ENCODE results near the gene BMP8B. TPM values are rescaled to one million over a fixed set of nuclear protein-coding genes. Genes with fewer than 3 reads are reported as not detected.

Gene BMP8B
- total RNA-seq = 1.2 and 1.4 TPM in 2 replicates
- long read RNA-seq, partial matches to known transcripts = 0 of 1 reads
- long read RNA-seq, other reads (novel, unspliced or antisense) = 1 of 1 reads

- no peak for DNase-seq (ENCODE audit: low read depth, low spot score)
- H3K27ac Mint-ChIP-seq (ENCODE audit: unreplicated experiment) = no peak within 1 kb of the TSS
Measured at GRCh38 chr1:39788758-39789570, at the start of gene BMP8B. Gene BMP8B (minus strand): TSS chr1:39788865. CDS start chr1:39788485, 380 bp downstream.

GRCh38 chr1:39836595-39837110, 48.0 kb upstream of the BMP8B start:
- H3K36me3 Mint-ChIP-seq (ENCODE audit: low read depth) = peaks cover 11% of the 10 kb centered on the region
- H3K9me3 Mint-ChIP-seq = no peaks in the 10 kb centered on the region
- TF ChIP-seq, protein P1, sequence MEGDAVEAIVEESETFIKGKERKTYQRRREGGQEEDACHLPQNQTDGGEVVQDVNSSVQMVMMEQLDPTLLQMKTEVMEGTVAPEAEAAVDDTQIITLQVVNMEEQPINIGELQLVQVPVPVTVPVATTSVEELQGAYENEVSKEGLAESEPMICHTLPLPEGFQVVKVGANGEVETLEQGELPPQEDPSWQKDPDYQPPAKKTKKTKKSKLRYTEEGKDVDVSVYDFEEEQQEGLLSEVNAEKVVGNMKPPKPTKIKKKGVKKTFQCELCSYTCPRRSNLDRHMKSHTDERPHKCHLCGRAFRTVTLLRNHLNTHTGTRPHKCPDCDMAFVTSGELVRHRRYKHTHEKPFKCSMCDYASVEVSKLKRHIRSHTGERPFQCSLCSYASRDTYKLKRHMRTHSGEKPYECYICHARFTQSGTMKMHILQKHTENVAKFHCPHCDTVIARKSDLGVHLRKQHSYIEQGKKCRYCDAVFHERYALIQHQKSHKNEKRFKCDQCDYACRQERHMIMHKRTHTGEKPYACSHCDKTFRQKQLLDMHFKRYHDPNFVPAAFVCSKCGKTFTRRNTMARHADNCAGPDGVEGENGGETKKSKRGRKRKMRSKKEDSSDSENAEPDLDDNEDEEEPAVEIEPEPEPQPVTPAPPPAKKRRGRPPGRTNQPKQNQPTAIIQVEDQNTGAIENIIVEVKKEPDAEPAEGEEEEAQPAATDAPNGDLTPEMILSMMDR (conservative IDR thresholded peaks at IDR 0.05) = no peak
- H3K27me3 Mint-ChIP-seq (ENCODE audit: low read depth) = no peaks in the 10 kb centered on the region
- no peak for DNase-seq (ENCODE audit: low read depth, low spot score)
- peaks cover 7% of the 10 kb centered on the region for H3K4me1 Mint-ChIP-seq
- no peak overlapping the region for H3K27ac Mint-ChIP-seq (ENCODE audit: unreplicated experiment)
- H3K4me3 Mint-ChIP-seq = no peak overlapping the region

More at GRCh38 chr1:39788758-39789570, at the start of gene BMP8B:
- Mint-ChIP-seq H3K4me1 (peaks cover 24% of the 10 kb centered on the region), H3K9me3 (no peaks in the 10 kb centered on the region), H3K4me3 (peak within 1 kb of the TSS; percentile 77), H3K27me3 (ENCODE audit: low read depth) (peaks cover 71% of the 10 kb centered on the region), H3K36me3 (ENCODE audit: low read depth) (no peaks in the 10 kb centered on the region)
- TF ChIP-seq, protein P1 (conservative IDR thresholded peaks at IDR 0.05) = no peak

GRCh38 chr1:39835935-39836594, 47.4 kb upstream of the BMP8B start:
- TF ChIP-seq, protein P1 (conservative IDR thresholded peaks at IDR 0.05) = no peak
- Mint-ChIP-seq H3K27me3 (ENCODE audit: low read depth) (no peaks in the 10 kb centered on the region), H3K4me3 (no peak overlapping the region), H3K9me3 (no peaks in the 10 kb centered on the region), H3K27ac (ENCODE audit: unreplicated experiment) (no peak overlapping the region), H3K4me1 (peaks cover 6% of the 10 kb centered on the region), H3K36me3 (ENCODE audit: low read depth) (peaks cover 5% of the 10 kb centered on the region)
- DNase-seq (ENCODE audit: low read depth, low spot score) = no peak

DNA sequence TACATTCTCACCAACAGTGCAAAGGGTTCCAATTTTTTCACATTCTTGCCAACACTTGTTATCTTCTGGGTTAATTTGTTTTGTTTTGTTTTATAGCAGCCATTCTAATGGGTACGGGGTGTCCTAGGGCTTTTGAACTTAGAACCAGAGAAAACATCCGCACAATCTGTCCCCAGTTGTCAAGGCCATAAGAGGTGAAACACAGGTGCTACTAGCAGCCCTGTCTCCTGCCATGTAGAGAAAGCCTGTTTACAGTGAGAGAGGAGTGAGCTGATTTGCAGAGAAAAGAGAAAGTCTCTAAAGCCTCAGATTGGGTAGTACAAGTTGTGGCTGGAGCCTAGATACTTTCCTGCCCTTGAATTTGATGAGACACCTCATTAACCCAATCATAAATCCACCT, 46.4 kb upstream of the BMP8B start:
- peaks cover 6% of the 10 kb centered on the region for H3K4me1 Mint-ChIP-seq
- TF ChIP-seq, protein P1 (conservative IDR thresholded peaks at IDR 0.05) = no peak
- H3K9me3 Mint-ChIP-seq = no peaks in the 10 kb centered on the region
- H3K36me3 Mint-ChIP-seq (ENCODE audit: low read depth) = peaks cover 2% of the 10 kb centered on the region
- peak overlapping the region; percentile 48 for H3K27ac Mint-ChIP-seq (ENCODE audit: unreplicated experiment)
- no peaks in the 10 kb centered on the region for H3K27me3 Mint-ChIP-seq (ENCODE audit: low read depth)
- no peak for DNase-seq (ENCODE audit: low read depth, low spot score)
- no peak overlapping the region for H3K4me3 Mint-ChIP-seq

GRCh38 chr1:39833621-39834385, 45.1 kb upstream of the BMP8B start:
- no peak overlapping the region for H3K4me3 Mint-ChIP-seq
- no peaks in the 10 kb centered on the region for H3K9me3 Mint-ChIP-seq

More at GRCh38 chr1:39833621-39834385, 45.1 kb upstream of the BMP8B start:
- Mint-ChIP-seq H3K27ac (ENCODE audit: unreplicated experiment) (no peak overlapping the region), H3K4me1 (peaks cover 6% of the 10 kb centered on the region), H3K27me3 (ENCODE audit: low read depth) (no peaks in the 10 kb centered on the region), H3K36me3 (ENCODE audit: low read depth) (peaks cover 2% of the 10 kb centered on the region)
- TF ChIP-seq, protein P1 (conservative IDR thresholded peaks at IDR 0.05) = no peak
- DNase-seq (ENCODE audit: low read depth, low spot score) = no peak
